Measurements from ENCODE around the gene SLC6A11.

Gene SLC6A11

DNA sequence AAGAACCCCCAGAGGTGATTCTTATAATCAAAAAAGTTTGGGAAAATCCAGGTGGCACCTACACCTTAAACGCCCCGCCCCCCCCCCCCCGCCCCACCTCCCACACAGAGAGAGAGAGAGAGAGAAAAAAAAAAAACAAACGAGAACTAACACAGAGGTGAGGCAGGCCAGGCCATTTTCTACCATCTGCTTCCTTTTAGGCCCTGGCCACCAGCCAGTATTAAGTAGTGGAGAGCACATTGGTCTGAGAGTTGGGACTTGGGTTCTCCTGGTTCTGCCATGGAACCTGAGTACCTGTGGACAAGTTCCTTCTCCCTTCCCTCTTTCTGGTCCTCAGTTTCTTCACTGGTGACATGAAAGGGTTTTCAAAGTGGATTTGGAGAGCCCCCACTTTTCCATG, 60.6 kb downstream of the SLC6A11 start:
- no peak overlapping the region for H3K4me3 ChIP-seq (ENCODE audit: low read length)
- no peak for TF ChIP-seq CTCF (IDR thresholded peaks at IDR 0.05; ENCODE audit: insufficient read depth, low read depth, low read length, missing control alignments)
- no peak for DNase-seq (ENCODE audit: low read depth)

- TF ChIP-seq CTCF (IDR thresholded peaks at IDR 0.05; ENCODE audit: insufficient read depth, low read depth, low read length, missing control alignments), result no peak
- no peak for DNase-seq (ENCODE audit: low read depth)
- H3K4me3 ChIP-seq (ENCODE audit: low read length), result no peak overlapping the region
These were observed 66.8 kb downstream of the SLC6A11 start for GRCh38 chr3:10882851-10883250.

DNA sequence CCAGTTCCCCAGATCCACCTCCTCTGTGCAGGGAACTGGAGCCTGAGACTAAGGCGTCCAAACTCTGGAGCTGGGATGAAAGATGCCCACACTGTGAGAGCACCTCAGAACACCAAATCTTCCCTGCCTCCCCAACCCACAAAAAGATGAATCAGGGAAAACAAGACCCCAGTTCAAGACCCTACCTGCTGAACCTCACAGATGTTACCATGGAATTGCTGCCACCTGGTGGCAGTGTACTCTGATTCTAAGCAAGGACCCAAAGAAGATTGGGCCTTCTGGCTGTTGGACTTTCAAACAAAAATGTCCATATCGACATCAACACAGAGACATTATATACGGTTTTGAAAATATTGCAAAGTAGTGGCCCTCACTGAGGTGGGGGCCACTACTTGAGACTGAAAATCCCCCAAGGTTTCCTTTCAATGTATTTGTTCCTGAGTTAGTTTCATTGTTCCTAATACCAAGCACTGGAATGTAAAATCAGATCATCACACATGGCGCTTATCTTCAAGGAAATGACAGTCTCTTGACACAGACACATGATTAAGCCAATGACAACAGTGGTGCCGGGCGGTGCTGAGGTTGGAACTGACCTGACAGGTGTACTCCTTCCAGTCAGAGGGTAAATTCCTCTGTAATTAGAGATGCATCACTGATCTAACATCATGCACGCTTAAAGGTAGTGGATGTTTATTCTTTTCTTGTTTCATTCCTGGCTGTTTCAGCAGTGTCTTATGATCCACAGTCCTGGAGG, 67.6 kb downstream of the SLC6A11 start:
- TF ChIP-seq CTCF (IDR thresholded peaks at IDR 0.05; ENCODE audit: insufficient read depth, low read depth, low read length, missing control alignments), result peak; percentile 50
- no peak overlapping the region for H3K4me3 ChIP-seq (ENCODE audit: low read length)
- peak; percentile 60 for DNase-seq (ENCODE audit: low read depth)

DNA sequence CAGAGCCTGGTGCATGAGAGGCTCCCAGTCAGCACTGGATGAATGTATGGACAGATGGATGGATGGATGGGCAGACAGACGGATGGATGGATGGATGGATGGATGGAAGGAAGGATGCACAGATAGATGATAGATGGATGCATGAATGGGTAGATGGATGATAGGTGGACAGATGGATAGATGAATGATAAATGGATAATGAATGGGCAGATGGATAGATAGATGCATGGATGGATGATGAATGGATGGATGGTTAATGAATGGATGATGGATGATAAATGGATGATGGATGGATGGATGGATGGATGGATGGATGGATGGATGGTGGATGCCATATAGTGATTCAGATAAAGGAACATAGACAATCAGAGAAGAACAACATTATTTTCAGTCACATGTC, 71.0 kb downstream of the SLC6A11 start:
- TF ChIP-seq CTCF (IDR thresholded peaks at IDR 0.05; ENCODE audit: insufficient read depth, low read depth, low read length, missing control alignments), result no peak
- no peak overlapping the region for H3K4me3 ChIP-seq (ENCODE audit: low read length)
- DNase-seq (ENCODE audit: low read depth), result no peak

GRCh38 chr3:10888518-10889090, 72.6 kb downstream of the SLC6A11 start:
- DNase-seq (ENCODE audit: low read depth), result peak; percentile 36
- no peak for TF ChIP-seq CTCF (IDR thresholded peaks at IDR 0.05; ENCODE audit: insufficient read depth, low read depth, low read length, missing control alignments)
- no peak overlapping the region for H3K4me3 ChIP-seq (ENCODE audit: low read length)

GRCh38 chr3:10889206-10889960, 73.4 kb downstream of the SLC6A11 start:
- no peak for TF ChIP-seq CTCF (IDR thresholded peaks at IDR 0.05; ENCODE audit: insufficient read depth, low read depth, low read length, missing control alignments)
- peak; percentile 64 for DNase-seq (ENCODE audit: low read depth)
- no peak overlapping the region for H3K4me3 ChIP-seq (ENCODE audit: low read length)

Data from epithelial cell of esophagus (primary cell).